GM12891 (cell line): ENCODE data around the gene TCP11L2.

ENCODE experiments used
- PAX5 ChIP-seq: IDR thresholded peaks from 2 replicates; pipeline ENCODE4 v1.6.1; 2011; ENCODE audit warnings: low read length, moderate library complexity, mild to moderate bottlenecking; ENCODE audit not compliant: insufficient read depth, severe bottlenecking
- POLR2A ChIP-seq: IDR thresholded peaks from 2 replicates; pipeline ENCODE4 v1.6.1; 2011; ENCODE audit warnings: low read depth, low read length, control low read depth
- POLR2AphosphoS5 ChIP-seq: IDR thresholded peaks from 2 replicates; pipeline ENCODE4 v1.6.1; 2011; ENCODE audit warnings: low read depth, low read length, control low read depth
- SPI1 ChIP-seq: IDR thresholded peaks from 2 replicates; pipeline ENCODE4 v1.6.1; 2011; ENCODE audit warnings: low read depth, low read length, control low read depth
- TAF1 ChIP-seq: IDR thresholded peaks from 2 replicates; pipeline ENCODE4 v1.6.1; 2011; ENCODE audit warnings: low read depth, low read length, control low read depth

- TF ChIP-seq TAF1 (peak; percentile 62), POLR2AphosphoS5 (peak; percentile 73), POLR2A (peak; percentile 77), SPI1 (no peak), PAX5 (no peak)
These were observed 55.2 kb downstream of the TCP11L2 start, which contains the start of gene POLR3B for GRCh38 chr12:106357549-106358395.
